Inflammatory macrophage (primary cell): ENCODE measurements around the gene ZNF669.

ENCODE experiments used
- DNase-seq, 2 donors: peaks; one replicate each; pipeline ENCODE4 v3.0.0-alpha.2; 2020 to 2022

ZNF669 gene

GRCh38 chr1:247111259-247111699 is 7.1 kb upstream of the ZNF669 start:
- DNase-seq, result no peak

GRCh38 chr1:247110627-247111258 is 6.6 kb upstream of the ZNF669 start:
- peak in 1 of 2 donors; percentile 1 for DNase-seq

DNA sequence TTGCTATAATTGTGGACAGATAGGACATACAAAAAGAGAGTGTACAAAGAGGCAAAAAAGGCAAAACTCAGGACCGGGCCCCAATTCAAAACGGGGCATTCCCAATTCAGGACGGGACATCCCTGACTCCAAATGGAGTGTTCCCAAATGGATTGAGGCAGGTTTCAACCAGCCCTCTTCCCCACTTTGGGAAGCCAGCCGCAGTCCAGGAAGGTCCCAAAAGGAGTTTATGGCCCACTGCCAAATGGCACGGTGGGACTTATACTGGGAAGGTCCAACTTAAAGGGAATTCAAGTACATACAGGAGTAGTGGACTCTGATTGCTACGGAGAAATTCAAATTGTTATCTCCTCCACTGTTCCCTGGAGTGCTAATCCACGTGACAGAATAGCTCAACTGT is 3.5 kb upstream of the ZNF669 start:
- no peak for DNase-seq

- no peak for DNase-seq
Measured at GRCh38 chr1:247105966-247106365, 1.8 kb upstream of the ZNF669 start.

DNA sequence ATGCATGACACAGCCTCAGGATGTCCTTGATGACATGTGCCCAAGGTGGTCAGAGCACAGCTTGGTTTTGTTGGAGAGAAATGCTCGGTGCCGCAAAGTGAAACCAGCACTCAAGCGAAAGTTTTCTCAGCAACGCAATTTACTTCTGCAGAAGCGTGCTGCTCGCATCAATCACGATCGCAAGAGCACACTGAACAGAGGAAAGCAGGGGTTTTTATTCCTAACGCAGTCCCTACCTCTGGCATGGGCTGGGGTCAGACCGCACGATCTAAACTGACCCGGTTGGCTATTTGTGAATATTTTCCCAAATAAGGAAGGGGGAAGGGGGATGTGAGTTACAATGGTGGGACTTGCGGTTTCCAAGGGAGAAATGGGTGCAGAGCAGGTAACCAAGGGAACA is 809 bp upstream of the ZNF669 start:
- DNase-seq, result no peak

GRCh38 chr1:247102381-247102780 is 1.8 kb downstream of the ZNF669 start:
- no peak for DNase-seq

GRCh38 chr1:247100676-247101279 is 3.4 kb downstream of the ZNF669 start:
- DNase-seq, result no peak

GRCh38 chr1:247096958-247097357 is 7.2 kb downstream of the ZNF669 start:
- DNase-seq, result no peak

GRCh38 chr1:247096544-247096943 is 7.6 kb downstream of the ZNF669 start:
- no peak for DNase-seq

- no peak for DNase-seq
Measured at GRCh38 chr1:247096112-247096511, 8.0 kb downstream of the ZNF669 start.

DNA sequence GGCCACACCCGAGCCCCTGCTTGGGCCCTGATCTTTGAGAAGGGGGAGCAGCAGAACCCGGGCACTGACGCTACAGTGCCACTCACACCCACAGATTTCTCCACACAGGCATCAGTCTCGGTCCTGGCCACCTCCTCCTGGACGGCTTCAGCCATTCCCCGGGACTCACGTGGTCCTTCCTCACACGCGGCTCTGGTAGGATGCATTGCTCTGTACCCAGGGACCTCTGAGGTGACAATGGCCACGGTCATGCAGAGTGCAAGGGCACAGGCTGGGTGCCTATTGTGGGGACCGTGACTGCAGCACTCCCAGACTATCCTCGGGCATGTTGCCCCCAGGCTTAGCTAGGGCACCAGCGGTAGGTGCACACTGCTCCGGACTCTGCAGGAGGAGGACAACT is 13.7 kb downstream of the ZNF669 start:
- no peak for DNase-seq

DNA sequence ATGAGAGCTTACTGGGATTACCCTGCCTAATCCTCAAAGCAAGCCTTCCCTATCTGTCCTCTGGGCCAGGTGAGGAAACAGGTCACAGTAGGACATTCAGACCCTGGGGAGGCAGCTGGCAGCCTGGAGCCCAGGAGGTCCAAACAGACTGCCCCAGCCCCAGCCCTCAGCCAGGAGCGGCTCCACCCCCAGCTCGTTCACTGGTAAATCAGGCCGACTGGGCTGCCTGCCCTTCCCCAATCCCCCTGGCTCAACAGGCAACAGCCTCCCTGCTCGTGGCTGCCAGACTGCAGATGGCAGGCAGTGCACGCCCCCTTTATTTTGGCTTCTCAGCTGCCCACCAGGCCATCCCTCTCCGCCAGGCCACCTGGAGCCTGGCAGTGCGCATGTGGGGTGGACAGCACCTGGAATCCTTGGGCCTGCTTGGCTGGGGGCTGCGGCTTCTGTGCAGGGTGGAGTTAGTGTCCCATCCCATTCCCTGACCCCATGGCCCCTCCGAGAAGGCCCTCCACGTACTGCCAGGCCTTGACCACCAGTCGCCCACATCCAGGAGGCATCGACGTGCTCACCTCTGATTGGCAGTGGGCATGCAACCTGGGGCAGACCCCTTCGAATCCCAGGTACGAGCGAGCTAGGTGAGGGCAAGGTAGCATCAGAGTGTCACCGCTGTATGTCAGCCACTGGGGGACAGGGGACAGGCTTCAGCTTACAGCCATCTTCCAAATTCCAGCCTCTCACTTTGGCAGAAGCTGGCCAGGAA is 14.4 kb downstream of the ZNF669 start:
- no peak for DNase-seq

DNA sequence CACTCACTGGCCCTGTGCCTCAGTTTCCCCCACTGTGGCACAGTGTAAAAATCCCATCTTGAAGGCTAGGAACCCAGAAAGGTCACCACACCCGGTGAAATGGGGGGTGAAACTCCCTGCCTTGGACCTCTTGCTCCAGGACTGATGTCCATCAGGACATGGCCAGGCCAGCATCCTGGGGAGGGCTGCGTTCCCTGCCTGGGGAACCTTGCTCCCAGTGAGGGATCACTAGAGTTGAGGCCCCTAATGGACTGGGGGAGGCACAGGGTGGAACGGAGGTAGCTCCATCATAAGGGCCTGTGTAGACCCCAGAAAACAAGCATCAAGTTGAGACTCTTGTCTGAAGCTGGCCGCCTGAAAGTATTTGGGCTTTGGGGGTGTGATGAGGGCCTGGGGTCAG is 15.2 kb downstream of the ZNF669 start:
- DNase-seq, result no peak

DNA sequence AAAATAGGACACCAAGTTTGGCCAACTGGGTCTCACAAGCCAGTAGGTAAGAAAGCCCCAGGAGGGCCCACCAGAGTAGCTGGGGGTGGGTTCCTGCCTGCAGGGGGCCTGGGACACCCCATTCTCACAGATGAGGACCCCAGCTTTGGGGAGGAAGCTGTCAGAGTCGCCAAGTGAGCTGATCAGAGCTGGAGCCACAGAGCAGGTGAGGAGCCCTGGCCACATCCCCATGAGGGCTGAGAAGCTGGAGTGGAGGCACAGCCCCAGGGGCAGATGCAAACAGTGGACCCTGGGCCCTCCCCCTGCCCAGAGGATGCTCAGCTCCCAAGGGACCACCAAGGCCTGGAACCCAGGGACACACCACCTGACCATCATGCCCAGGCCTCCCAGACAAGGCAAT is 16.9 kb downstream of the ZNF669 start:
- DNase-seq, result no peak

DNA sequence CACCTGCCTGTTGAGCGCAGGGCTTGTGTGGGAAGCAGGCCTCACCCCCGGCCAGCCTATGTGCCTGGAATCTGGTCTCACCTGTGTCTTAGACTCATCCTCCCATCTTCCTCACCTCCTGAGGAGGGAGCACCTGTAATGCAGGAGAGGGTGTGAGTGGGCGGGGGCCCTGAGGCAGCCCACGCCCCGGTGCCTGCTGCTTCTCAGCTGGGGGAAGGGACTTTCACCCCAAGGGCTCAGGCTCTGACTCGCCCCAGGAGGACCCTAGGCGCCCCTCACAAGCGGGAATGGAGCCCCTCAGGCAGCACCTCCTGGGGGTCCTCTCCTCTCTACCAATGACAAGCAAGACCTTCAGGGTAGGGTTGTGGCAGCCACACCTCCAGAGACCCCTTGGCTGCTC is 18.8 kb downstream of the ZNF669 start:
- DNase-seq, result no peak

DNA sequence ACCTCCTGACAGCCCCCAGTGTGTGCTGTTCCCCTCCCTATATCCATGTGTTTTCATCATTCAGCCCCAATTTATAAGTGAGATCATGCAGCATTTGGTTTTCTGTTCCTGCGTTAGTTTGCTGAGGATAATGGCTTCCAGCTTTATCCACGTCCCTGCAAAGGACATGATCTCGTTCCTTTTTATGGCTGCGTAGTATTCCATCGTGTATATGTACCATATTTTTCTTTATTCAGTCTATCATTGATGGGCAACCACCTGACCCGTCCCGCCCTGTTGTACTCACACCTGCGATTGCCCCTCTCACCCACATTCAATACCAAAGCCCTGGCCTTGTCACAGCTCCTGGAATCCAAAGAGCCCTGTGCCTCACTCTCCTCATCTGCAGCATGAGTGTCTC is 19.4 kb downstream of the ZNF669 start:
- DNase-seq, result no peak

GRCh38 chr1:247079141-247079874 is 24.8 kb downstream of the ZNF669 start:
- DNase-seq, result no peak

DNA sequence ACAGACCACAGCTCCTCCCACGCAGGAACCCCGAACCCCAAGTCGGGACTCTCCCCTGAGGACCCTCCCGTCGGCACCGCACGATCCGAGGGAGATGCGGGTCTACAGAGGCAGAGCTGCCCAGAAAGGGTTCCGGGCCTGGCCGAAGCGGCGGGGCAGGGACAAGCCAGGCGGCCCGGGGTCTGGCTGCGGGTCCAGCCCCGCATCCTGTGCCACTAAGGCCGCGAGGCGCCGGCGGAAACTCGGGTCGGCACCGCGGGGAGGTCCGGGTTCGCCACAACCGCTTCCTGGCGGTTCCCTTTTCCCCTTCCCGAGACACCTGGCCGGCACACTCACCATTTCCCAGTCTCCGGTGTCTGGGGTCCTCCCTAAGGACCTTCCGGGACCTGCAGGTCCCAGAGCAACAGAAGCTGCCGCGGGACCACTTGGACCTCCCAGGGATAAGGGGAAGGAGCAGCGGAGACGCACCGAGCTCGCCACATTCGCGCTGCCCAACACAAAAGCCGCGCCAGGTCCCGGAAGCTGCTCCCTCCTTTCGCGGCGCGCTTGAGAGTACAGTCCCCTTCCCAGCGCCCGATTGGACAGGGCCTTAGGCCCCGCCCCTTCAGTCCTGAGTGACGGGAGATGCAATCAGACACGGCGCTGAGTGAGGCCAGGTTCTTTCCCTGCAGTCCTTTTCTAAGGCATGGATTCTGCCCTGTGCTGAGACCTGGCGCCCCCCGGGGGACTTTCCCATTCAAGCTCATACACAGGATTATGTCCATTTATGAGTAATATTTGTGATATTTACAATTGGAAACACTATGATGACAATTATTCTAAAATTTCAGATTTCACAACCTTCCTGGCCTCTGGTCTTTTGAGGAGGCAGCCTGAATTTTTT is 25.7 kb downstream of the ZNF669 start, which contains the start of gene ZNF670:
Gene ZNF670, minus strand, starts transcription at position 554 of the 883 bp plus-strand sequence. Its CDS starts 215 bp downstream, at position 339.
- DNase-seq, result peak; percentile 92 to 93

DNA sequence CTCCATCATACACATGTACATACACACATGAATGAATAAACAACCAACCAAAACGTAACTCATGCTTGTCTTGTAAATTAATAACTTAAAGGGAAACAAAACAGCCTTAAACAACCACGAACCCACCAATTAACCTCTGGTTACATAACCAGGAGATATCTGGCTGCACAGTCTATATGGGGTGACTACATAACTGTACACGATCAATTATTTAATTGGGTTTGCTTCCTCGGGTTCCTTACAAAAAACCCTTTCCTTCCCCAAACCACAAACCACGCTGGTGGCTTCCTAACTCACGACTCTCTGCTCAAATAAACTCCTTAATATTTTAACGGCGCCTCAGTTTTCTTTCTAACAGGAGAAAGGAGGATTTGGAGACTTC is 26.3 kb downstream of the ZNF669 start:
- peak in 1 of 2 donors; percentile 6 for DNase-seq

GRCh38 chr1:247077213-247077612 is 26.9 kb downstream of the ZNF669 start:
- no peak for DNase-seq

GRCh38 chr1:247070645-247071044 is 33.5 kb downstream of the ZNF669 start:
- no peak for DNase-seq

- no peak for DNase-seq
Measured at GRCh38 chr1:247064304-247064703, 39.9 kb downstream of the ZNF669 start.
